ENCODE results near the gene LRMDA. TPM values are rescaled to one million over a fixed set of nuclear protein-coding genes. Genes with fewer than 3 reads are reported as not detected.

LRMDA gene
- total RNA-seq, 1 donor from 2014 or later = 2.1 TPM

DNA sequence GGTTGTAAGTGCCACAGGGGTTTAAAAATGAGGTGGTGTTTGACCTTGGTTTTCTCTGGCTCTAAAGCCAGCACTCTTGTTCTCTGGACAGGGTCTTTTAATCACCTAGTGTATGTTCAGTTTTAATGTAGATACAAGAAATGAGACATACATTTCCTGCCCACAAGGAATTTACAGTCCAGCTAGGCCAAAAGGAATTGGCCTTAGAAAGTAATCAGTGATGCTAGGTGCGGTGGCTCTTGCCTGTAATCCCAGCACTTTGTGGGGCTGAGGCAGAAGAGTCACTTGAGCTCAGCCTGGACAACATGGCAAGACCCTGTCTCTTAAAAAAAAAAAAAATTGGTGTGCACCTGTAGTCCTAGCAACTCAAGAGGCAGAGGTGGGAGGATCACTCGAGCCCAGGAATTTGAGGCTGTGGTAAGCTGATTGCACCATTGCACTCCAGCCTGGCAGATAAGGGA is 100.2 kb downstream of the LRMDA start:
- DNase-seq = no peak
- Mint-ChIP-seq H3K27me3 (ENCODE audit: unreplicated experiment) (peaks cover 2% of the 10 kb centered on the region), H3K27ac (ENCODE audit: unreplicated experiment) (no peak overlapping the region), H3K36me3 (ENCODE audit: unreplicated experiment) (no peaks in the 10 kb centered on the region), H3K4me1 (ENCODE audit: low read depth, unreplicated experiment) (peaks cover 2% of the 10 kb centered on the region), H3K9me3 (ENCODE audit: unreplicated experiment) (no peaks in the 10 kb centered on the region), H3K4me3 (ENCODE audit: unreplicated experiment) (no peak overlapping the region)
- TF ChIP-seq, protein P1, sequence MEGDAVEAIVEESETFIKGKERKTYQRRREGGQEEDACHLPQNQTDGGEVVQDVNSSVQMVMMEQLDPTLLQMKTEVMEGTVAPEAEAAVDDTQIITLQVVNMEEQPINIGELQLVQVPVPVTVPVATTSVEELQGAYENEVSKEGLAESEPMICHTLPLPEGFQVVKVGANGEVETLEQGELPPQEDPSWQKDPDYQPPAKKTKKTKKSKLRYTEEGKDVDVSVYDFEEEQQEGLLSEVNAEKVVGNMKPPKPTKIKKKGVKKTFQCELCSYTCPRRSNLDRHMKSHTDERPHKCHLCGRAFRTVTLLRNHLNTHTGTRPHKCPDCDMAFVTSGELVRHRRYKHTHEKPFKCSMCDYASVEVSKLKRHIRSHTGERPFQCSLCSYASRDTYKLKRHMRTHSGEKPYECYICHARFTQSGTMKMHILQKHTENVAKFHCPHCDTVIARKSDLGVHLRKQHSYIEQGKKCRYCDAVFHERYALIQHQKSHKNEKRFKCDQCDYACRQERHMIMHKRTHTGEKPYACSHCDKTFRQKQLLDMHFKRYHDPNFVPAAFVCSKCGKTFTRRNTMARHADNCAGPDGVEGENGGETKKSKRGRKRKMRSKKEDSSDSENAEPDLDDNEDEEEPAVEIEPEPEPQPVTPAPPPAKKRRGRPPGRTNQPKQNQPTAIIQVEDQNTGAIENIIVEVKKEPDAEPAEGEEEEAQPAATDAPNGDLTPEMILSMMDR (IDR thresholded peaks at IDR 0.05; ENCODE audit: partially characterized antibody, unreplicated experiment) = no peak

DNA sequence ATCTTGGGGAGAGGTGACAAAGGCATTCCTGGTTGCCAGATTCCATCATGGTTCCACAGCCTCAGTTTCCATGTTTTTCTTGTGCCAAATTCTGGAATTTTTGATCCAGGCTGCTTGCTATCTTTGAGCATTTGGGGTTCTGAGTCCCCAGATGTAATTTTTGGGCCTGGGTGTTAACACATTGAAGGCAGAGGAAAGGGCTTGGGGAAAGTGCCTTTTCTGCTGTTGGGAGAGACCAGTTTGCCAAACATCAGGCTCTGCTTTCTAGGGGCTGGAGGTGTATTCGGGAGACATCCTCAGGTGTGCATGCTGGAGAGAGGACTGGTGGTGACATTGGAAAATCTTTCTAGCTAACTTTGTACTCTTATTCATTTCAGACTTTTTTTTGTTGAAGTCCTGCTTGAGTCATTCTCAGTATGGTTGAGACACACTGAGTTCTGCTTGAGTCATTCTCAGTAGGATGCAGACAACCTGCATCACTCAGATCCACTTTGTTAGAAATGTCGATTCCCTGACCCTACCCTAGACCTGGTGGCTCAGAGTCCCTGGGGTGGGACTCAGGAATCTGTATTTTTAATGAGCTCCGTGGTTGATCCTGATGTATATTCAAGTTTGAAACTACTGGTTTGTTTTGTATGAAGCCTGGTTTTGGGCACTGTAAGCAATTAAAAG is 101.0 kb downstream of the LRMDA start:
- no peaks in the 10 kb centered on the region for H3K9me3 Mint-ChIP-seq (ENCODE audit: unreplicated experiment)
- peaks cover 2% of the 10 kb centered on the region for H3K27me3 Mint-ChIP-seq (ENCODE audit: unreplicated experiment)
- no peak overlapping the region for H3K4me3 Mint-ChIP-seq (ENCODE audit: unreplicated experiment)
- H3K36me3 Mint-ChIP-seq (ENCODE audit: unreplicated experiment) = no peaks in the 10 kb centered on the region
- peaks cover 2% of the 10 kb centered on the region for H3K4me1 Mint-ChIP-seq (ENCODE audit: low read depth, unreplicated experiment)
- DNase-seq = no peak
- no peak overlapping the region for H3K27ac Mint-ChIP-seq (ENCODE audit: unreplicated experiment)
- TF ChIP-seq, protein P1 (IDR thresholded peaks at IDR 0.05; ENCODE audit: partially characterized antibody, unreplicated experiment) = no peak

DNA sequence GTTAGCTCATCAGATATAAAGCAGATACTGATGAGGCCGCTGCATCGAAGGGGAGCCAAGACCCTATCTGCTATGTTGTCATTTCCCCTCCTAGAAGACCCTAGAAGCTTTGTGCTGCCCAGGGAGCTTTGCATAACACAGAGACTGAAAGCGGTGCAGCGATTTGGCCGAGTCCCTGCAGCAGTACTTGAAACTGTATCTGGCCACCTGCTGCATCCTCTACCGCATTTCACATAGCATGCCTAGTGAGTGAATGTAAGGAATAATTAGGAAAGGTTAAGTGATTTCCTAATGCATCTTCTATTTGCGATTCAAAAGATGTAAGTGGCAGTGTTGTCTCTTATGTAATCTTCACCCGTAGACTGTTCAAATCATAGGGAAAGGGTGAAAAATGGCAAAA is 106.7 kb downstream of the LRMDA start:
- TF ChIP-seq, protein P1 (IDR thresholded peaks at IDR 0.05; ENCODE audit: partially characterized antibody, unreplicated experiment) = no peak
- H3K27ac Mint-ChIP-seq (ENCODE audit: unreplicated experiment) = no peak overlapping the region
- H3K4me1 Mint-ChIP-seq (ENCODE audit: low read depth, unreplicated experiment) = peaks cover 9% of the 10 kb centered on the region
- no peak for DNase-seq
- no peak overlapping the region for H3K4me3 Mint-ChIP-seq (ENCODE audit: unreplicated experiment)
- H3K27me3 Mint-ChIP-seq (ENCODE audit: unreplicated experiment) = peaks cover 2% of the 10 kb centered on the region
- no peaks in the 10 kb centered on the region for H3K9me3 Mint-ChIP-seq (ENCODE audit: unreplicated experiment)
- H3K36me3 Mint-ChIP-seq (ENCODE audit: unreplicated experiment) = no peaks in the 10 kb centered on the region

DNA sequence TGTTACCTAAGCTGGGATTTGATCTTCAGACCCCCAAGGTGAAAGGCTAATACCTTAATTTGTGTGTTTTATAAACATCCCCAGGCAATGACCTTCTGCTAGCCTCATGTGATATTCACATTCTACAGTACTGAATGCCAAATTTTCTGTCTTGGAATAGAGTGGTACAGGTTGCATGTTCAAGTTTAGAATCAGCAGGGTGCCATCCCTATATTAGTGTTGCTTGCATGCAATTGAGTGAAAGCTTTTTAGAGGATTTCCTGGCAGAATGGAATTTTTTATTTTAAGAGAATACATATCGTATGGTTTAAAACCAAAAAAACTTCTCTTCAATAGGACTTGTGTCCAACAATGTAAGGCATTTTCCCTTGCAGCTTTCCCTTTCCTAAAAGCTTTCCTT is 107.3 kb downstream of the LRMDA start:
- Mint-ChIP-seq H3K9me3 (ENCODE audit: unreplicated experiment) (no peaks in the 10 kb centered on the region), H3K36me3 (ENCODE audit: unreplicated experiment) (no peaks in the 10 kb centered on the region), H3K27me3 (ENCODE audit: unreplicated experiment) (no peaks in the 10 kb centered on the region), H3K4me1 (ENCODE audit: low read depth, unreplicated experiment) (peaks cover 7% of the 10 kb centered on the region), H3K4me3 (ENCODE audit: unreplicated experiment) (no peak overlapping the region), H3K27ac (ENCODE audit: unreplicated experiment) (no peak overlapping the region)
- DNase-seq = no peak
- TF ChIP-seq, protein P1 (IDR thresholded peaks at IDR 0.05; ENCODE audit: partially characterized antibody, unreplicated experiment) = no peak

DNA sequence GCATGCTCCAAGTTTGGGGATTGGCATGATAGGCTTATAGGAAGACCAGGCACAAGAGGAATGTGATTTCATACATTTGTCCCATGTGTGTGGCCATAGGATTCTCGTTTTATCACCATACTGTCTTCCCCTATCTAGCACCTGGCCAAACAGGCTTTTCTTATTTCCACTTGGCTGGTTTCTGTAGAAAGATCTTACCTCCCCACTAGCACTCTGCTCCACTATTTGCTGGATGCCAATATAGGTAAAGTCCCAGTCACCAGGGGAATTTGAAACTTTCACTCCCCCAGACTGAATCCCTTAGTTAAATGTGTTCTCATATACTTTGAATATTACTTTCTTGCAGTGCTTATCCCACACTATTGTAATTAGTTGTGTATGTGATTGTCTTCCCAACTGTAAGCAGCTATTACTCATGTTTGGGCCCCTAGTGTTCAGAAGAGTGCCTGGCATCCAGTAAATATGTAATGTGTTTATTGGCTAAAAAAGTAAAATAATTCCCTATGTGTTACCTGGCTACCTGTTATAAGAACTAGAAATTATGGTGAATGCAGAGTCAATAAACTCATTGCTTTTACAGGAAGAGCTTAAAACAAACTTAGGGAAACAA is 109.0 kb downstream of the LRMDA start:
- peaks cover 7% of the 10 kb centered on the region for H3K4me1 Mint-ChIP-seq (ENCODE audit: low read depth, unreplicated experiment)
- no peaks in the 10 kb centered on the region for H3K27me3 Mint-ChIP-seq (ENCODE audit: unreplicated experiment)
- no peaks in the 10 kb centered on the region for H3K36me3 Mint-ChIP-seq (ENCODE audit: unreplicated experiment)
- H3K27ac Mint-ChIP-seq (ENCODE audit: unreplicated experiment) = no peak overlapping the region
- no peak for DNase-seq
- H3K9me3 Mint-ChIP-seq (ENCODE audit: unreplicated experiment) = no peaks in the 10 kb centered on the region
- no peak overlapping the region for H3K4me3 Mint-ChIP-seq (ENCODE audit: unreplicated experiment)
- TF ChIP-seq, protein P1 (IDR thresholded peaks at IDR 0.05; ENCODE audit: partially characterized antibody, unreplicated experiment) = no peak
